Measurements from ENCODE around the gene PELI1.
"Not testable (repeated sequence)": the region's sequence is repeated elsewhere in the genome, so short reads cannot be mapped to it uniquely, and the experiment has no call there.

DNA sequence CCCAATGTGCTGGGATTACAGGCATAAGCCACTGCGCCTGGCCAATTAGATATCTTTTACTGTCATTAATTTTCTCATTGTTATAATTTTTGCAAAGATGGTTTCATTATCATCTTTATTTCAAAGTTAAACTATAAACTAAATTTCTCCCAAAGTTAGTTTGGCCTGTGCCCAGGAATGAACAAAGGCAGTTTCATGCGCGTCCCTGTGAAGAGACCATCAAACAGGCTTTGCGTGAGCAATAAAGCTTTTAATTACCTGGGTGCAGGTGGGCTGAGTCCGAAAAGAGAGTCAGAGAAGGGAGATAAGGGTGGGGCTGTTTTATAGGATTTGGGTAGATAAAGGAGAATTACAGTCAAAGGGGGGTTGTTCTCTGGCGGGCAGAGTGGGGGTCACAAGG is 69.6 kb downstream of the PELI1 start:
- not testable (repeated sequence) for TF ChIP-seq RARB (CRISPR knock-in tag; IDR thresholded peaks at IDR 0.05); CSDC2 (CRISPR knock-in tag; IDR thresholded peaks at IDR 0.05); ARNTL (CRISPR knock-in tag; IDR thresholded peaks at IDR 0.05; ENCODE audit: borderline replicate concordance, low read depth); ISL1 (CRISPR knock-in tag; IDR thresholded peaks at IDR 0.05); ZFP3 (CRISPR knock-in tag; IDR thresholded peaks at IDR 0.05); POU6F1 (CRISPR knock-in tag; IDR thresholded peaks at IDR 0.05; ENCODE audit: borderline replicate concordance, low read depth); ZNF70 (CRISPR knock-in tag; IDR thresholded peaks at IDR 0.05); BACH2 (CRISPR knock-in tag; IDR thresholded peaks at IDR 0.05; ENCODE audit: borderline replicate concordance); ZC3H10 (CRISPR knock-in tag; IDR thresholded peaks at IDR 0.05); SNAI2 (CRISPR knock-in tag; IDR thresholded peaks at IDR 0.05); PPARA (CRISPR knock-in tag; IDR thresholded peaks at IDR 0.05; ENCODE audit: borderline replicate concordance); ZNF8 (CRISPR knock-in tag; IDR thresholded peaks at IDR 0.05)
- TF ChIP-seq, protein P1, sequence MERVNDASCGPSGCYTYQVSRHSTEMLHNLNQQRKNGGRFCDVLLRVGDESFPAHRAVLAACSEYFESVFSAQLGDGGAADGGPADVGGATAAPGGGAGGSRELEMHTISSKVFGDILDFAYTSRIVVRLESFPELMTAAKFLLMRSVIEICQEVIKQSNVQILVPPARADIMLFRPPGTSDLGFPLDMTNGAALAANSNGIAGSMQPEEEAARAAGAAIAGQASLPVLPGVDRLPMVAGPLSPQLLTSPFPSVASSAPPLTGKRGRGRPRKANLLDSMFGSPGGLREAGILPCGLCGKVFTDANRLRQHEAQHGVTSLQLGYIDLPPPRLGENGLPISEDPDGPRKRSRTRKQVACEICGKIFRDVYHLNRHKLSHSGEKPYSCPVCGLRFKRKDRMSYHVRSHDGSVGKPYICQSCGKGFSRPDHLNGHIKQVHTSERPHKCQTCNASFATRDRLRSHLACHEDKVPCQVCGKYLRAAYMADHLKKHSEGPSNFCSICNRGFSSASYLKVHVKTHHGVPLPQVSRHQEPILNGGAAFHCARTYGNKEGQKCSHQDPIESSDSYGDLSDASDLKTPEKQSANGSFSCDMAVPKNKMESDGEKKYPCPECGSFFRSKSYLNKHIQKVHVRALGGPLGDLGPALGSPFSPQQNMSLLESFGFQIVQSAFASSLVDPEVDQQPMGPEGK (CRISPR knock-in tag; IDR thresholded peaks at IDR 0.05; ENCODE audit: borderline replicate concordance) = not testable (repeated sequence)
- TF ChIP-seq, protein P2, sequence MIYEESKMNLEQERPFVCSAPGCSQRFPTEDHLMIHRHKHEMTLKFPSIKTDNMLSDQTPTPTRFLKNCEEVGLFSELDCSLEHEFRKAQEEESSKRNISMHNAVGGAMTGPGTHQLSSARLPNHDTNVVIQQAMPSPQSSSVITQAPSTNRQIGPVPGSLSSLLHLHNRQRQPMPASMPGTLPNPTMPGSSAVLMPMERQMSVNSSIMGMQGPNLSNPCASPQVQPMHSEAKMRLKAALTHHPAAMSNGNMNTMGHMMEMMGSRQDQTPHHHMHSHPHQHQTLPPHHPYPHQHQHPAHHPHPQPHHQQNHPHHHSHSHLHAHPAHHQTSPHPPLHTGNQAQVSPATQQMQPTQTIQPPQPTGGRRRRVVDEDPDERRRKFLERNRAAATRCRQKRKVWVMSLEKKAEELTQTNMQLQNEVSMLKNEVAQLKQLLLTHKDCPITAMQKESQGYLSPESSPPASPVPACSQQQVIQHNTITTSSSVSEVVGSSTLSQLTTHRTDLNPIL (CRISPR knock-in tag; IDR thresholded peaks at IDR 0.05; ENCODE audit: low read depth) = not testable (repeated sequence)

All from SK-N-SH treated with all-trans-retinoic acid at 6 μM for 48 hours (cell line).